Thoracic aorta (tissue), 2 donors: ENCODE results near the gene MRTFB. TPM values are rescaled to one million over a fixed set of nuclear protein-coding genes. Genes with fewer than 3 reads are reported as not detected.

ENCODE experiments used
- ATAC-seq: fragments of 150-250 bp; one replicate; pipeline ENCODE4 v1.8.0; 2017; ENCODE audit warnings: low read depth; ENCODE audit not compliant: insufficient number of reproducible peaks, low FRiP score
- DNase-seq: peaks from one replicate; pipeline ENCODE4 v3.0.0-alpha.2; 2020; ENCODE audit warnings: low spot score
- H3K27ac ChIP-seq, 2 donors: fragments of 200-600 bp; sonication (generic); 1 replicate in 1 of 2; 2 replicates in 1 of 2; pipeline ENCODE4 v1.5.1; 2016; ENCODE audit warnings: mild to moderate bottlenecking in 2 of 2, moderate library complexity in 2 of 2
- H3K27me3 ChIP-seq: fragments of 200-600 bp; sonication (generic); replicated peaks from 2 replicates; pipeline ENCODE4 v1.6.0; 2016; ENCODE audit warnings: mild to moderate bottlenecking; ENCODE audit not compliant: insufficient read depth
- H3K36me3 ChIP-seq: fragments of 200-600 bp; sonication (generic); one replicate; pipeline ENCODE4 v1.5.1; 2016
- H3K4me1 ChIP-seq, 2 donors: fragments of 200-600 bp; sonication (generic); 1 replicate in 1 of 2; 2 replicates in 1 of 2; pipeline versions ENCODE4 v1.5.1 to v1.6.0; 2016; ENCODE audit warnings: low read depth in 2 of 2, mild to moderate bottlenecking in 1 of 2; ENCODE audit not compliant: control insufficient read depth in 1 of 2
- H3K4me3 ChIP-seq: fragments of 200-600 bp; sonication (generic); 2 replicates; pipeline ENCODE4 v1.5.1; 2016; ENCODE audit warnings: mild to moderate bottlenecking
- H3K9me3 ChIP-seq: fragments of 200-600 bp; sonication (generic); 2 replicates; pipeline ENCODE4 v1.5.1; 2016
- total RNA-seq, 2 donors: library from RNA; depleted of rRNA; stranded (reverse); fragments of >200 nt; gene quantifications; one replicate each; pipeline versions ENCODE4 v1.1.0 to v1.2.3, GENCODE V29; 2016
- TF ChIP-seq, protein P1 (sequence below): fragments of 200-600 bp; sonication (generic); IDR thresholded peaks from one replicate; pipeline ENCODE4 v1.5.1; 2019; ENCODE audit warnings: antibody characterized with exemption

The MRTFB gene
- total RNA-seq, 2 donors from 2014 or later = 38.0 to 73.8 TPM

DNA sequence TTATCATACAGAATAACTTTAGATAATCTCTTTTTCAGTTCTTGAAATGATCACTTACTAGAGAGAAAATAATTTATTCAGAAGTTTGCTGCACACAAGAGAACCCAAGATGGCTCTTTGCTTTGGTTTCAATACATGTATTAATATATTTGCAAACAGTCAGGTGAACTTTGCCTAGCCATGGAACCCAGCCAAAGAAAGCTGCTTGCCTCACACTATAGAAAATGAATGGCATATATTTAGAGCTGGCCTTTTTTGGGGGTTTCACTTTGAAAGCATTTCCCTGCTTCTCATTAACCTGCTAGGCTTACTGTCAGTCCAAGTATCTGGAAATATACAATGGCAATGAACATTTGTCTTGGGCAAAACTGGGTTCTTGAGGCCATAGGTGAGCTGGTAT, 75.3 kb downstream of the MRTFB start:
- Histone ChIP-seq H3K9me3 (no peaks in the 10 kb centered on the region), H3K36me3 (no peaks in the 10 kb centered on the region), H3K4me1 (peaks cover 16 to 19% of the 10 kb centered on the region in 2 donors), H3K4me3 (peak overlapping the region; percentile 54), H3K27ac (peak overlapping the region in 1 of 2 donors; percentile 48), H3K27me3 (no peaks in the 10 kb centered on the region)
- ATAC-seq (no peak), DNase-seq (no peak)
- TF ChIP-seq, protein P1, sequence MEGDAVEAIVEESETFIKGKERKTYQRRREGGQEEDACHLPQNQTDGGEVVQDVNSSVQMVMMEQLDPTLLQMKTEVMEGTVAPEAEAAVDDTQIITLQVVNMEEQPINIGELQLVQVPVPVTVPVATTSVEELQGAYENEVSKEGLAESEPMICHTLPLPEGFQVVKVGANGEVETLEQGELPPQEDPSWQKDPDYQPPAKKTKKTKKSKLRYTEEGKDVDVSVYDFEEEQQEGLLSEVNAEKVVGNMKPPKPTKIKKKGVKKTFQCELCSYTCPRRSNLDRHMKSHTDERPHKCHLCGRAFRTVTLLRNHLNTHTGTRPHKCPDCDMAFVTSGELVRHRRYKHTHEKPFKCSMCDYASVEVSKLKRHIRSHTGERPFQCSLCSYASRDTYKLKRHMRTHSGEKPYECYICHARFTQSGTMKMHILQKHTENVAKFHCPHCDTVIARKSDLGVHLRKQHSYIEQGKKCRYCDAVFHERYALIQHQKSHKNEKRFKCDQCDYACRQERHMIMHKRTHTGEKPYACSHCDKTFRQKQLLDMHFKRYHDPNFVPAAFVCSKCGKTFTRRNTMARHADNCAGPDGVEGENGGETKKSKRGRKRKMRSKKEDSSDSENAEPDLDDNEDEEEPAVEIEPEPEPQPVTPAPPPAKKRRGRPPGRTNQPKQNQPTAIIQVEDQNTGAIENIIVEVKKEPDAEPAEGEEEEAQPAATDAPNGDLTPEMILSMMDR = no peak

DNA sequence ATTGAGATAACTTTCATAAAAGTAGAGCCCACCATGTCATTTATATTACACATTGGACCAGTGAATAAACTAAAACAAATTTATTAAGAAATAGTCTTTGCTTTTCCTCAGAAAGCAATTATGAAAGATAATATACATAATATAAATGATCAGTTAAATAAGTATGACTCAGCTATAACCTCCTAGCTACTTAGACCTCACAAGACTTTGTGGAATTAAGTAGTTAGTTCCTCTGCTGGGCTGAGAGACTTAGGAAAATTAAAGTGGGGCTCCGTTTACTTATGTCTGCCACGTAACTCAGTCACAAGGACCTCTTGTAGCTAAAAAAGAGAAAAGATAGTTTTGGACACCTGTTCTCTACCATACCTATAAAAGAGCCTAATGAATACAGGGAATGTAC, 76.9 kb downstream of the MRTFB start:
- no peaks in the 10 kb centered on the region for H3K36me3 ChIP-seq
- no peak overlapping the region for H3K4me3 ChIP-seq
- peaks cover 27 to 33% of the 10 kb centered on the region in 2 donors for H3K4me1 ChIP-seq
- H3K27ac ChIP-seq = no peak overlapping the region
- DNase-seq (no peak), ATAC-seq (no peak)
- no peaks in the 10 kb centered on the region for H3K9me3 ChIP-seq
- TF ChIP-seq, protein P1 = no peak
- no peaks in the 10 kb centered on the region for H3K27me3 ChIP-seq

DNA sequence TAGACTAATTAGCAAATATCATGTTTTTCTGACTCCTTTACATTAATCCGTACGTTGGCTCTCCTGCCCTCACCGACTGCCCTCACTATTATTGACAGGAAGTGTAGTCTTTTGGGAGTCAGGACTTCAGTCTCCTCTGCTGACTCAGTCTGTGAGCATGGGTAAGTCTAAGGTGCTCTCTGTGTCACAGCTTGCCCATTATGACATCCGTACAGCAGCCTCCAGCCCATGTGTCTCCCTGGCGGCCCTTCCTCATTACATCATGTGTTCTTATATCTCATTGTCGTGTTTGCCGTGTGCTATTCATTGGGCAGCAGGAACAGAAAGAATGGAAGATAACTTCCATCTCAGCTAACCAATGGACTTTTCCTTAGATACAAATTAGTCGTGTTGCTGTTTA, 77.5 kb downstream of the MRTFB start:
- no peak overlapping the region for H3K27ac ChIP-seq
- H3K4me3 ChIP-seq = no peak overlapping the region
- DNase-seq = no peak

DNA sequence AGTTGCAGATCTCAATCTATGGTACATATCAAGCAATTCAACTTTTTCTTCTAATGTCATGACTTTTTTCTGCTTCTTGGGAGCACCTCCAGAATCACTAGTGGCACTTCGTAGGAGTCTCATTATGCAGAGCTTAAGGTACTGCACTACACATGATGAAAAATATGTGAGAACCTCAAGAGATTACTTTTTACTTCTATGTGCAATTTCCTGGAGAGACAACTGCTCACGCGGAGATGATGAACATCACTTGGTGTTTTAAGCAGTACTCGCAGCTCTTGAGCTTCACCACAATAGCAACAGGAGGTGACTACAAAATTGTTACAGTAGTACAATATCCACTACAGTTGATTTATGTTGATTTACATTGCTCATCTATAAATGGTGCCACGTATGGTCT, 79.7 kb downstream of the MRTFB start:
- DNase-seq (no peak), ATAC-seq (no peak)
- H3K36me3 ChIP-seq = no peaks in the 10 kb centered on the region
- no peaks in the 10 kb centered on the region for H3K27me3 ChIP-seq
- H3K4me3 ChIP-seq = no peak overlapping the region
- H3K27ac ChIP-seq = no peak overlapping the region
- H3K4me1 ChIP-seq = peaks cover 34 to 40% of the 10 kb centered on the region in 2 donors
- H3K9me3 ChIP-seq = no peaks in the 10 kb centered on the region
- TF ChIP-seq, protein P1 = no peak

More for the DNA sequence above, 77.5 kb downstream of the MRTFB start:
- Histone ChIP-seq H3K4me1 (peaks cover 32 to 38% of the 10 kb centered on the region in 2 donors), H3K27me3 (no peaks in the 10 kb centered on the region), H3K9me3 (no peaks in the 10 kb centered on the region), H3K36me3 (no peaks in the 10 kb centered on the region)
- TF ChIP-seq, protein P1 = no peak
- no peak for ATAC-seq

DNA sequence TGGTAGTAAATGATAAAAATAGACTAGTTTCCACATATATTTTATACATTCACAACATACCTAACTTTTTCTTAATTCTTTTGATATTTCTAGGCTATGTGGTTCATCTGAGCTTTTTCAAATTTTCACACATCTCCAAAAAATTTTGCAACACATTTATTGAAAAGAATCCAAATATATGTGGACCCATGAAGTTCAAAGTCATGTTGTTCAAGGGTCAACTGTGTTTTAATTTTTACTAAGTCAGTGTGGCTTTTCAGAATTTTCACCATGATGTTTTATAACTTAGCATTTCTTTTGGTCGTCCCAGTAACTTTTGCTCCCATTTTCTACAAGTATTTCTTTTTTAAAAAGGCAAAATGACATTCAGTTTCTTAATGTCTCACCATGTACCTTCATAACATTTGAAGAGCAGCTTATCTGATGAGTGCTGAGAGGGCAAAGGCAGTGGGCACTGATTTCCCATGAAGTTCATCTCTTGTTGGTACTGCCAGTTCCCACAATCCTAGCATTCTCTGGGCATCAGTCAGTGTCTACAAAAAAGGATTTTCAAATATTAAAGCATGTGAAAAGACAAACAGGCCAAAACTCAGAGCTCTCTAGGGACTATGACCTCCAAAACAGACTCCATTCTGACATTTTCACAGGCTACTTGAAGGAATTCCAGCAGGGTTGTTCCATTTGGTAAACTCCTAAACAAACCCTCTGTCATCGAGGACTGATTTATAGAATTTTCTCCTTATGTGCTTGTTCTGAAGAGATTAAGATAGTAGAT, 80.3 kb downstream of the MRTFB start:
- DNase-seq = no peak
- Histone ChIP-seq H3K4me3 (no peak overlapping the region), H3K4me1 (peaks cover 30 to 38% of the 10 kb centered on the region in 2 donors), H3K27me3 (no peaks in the 10 kb centered on the region), H3K27ac (peak overlapping the region; percentile 42 to 59), H3K36me3 (no peaks in the 10 kb centered on the region), H3K9me3 (no peaks in the 10 kb centered on the region)
- TF ChIP-seq, protein P1 = no peak
- ATAC-seq = no peak
